ENCODE data around the gene DLGAP1. TPM values are rescaled to one million over a fixed set of nuclear protein-coding genes. Genes with fewer than 3 reads are reported as not detected.
A peak's percentile ranks its signal among the peaks of the same experiment; 100 is the strongest.

The DLGAP1 gene
- polyA plus RNA-seq, 1 donor from 2014 or later: 4.5 TPM

DNA sequence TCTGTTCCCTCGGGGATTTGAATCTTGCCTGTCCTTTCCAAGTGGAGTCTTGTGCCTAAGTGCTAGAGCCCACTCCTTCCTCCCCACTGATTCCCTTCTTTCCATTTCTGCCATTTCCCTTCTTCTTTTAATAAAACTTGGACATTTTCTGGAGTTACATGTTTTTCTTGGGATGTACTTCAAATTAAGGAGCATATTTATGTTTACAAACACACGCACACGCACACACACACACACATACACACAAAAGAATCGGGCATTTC is 850.9 kb downstream of the DLGAP1 start:
- Histone ChIP-seq H3K36me3 (ENCODE audit: insufficient read depth, low read length) (no peaks in the 10 kb centered on the region), H3K9me2 (ENCODE audit: insufficient read depth, low read length) (no peaks in the 10 kb centered on the region), H4K20me1 (ENCODE audit: insufficient read depth) (no peaks in the 10 kb centered on the region), H3K9me3 (ENCODE audit: low read length) (no peaks in the 10 kb centered on the region), H2AFZ (ENCODE audit: low read depth, low read length) (no peak overlapping the region), H3K27ac (ENCODE audit: low read length) (no peak overlapping the region), H3K9ac (ENCODE audit: low read length) (no peak overlapping the region), H3K79me2 (replicated peaks; ENCODE audit: insufficient read depth, low read length) (no peaks in the 10 kb centered on the region), H3F3A (ENCODE audit: insufficient read depth, low read length, poor library complexity, severe bottlenecking) (no peaks in the 10 kb centered on the region), H3K4me2 (ENCODE audit: low read length) (no peak overlapping the region), H3K27me3 (ENCODE audit: insufficient read depth, low read depth, low read length) (peaks cover 14% of the 10 kb centered on the region), H3K4me3 (ENCODE audit: low read length) (no peak overlapping the region)
- TF ChIP-seq MXI1 (conservative IDR thresholded peaks at IDR 0.05; ENCODE audit: poor library complexity, severe bottlenecking) (no peak), POLR2AphosphoS5 (IDR thresholded peaks at IDR 0.05) (no peak), EZH2 (IDR thresholded peaks at IDR 0.05; ENCODE audit: borderline replicate concordance, insufficient read depth, low read length, poor library complexity, severe bottlenecking) (no peak), RAD21 (conservative IDR thresholded peaks at IDR 0.05) (no peak), EP300 (conservative IDR thresholded peaks at IDR 0.05; ENCODE audit: poor library complexity, severe bottlenecking) (no peak), TAF1 (IDR thresholded peaks at IDR 0.05; ENCODE audit: low read depth) (no peak), SMC3 (conservative IDR thresholded peaks at IDR 0.05; ENCODE audit: poor library complexity) (no peak)
- TF ChIP-seq, protein P1, sequence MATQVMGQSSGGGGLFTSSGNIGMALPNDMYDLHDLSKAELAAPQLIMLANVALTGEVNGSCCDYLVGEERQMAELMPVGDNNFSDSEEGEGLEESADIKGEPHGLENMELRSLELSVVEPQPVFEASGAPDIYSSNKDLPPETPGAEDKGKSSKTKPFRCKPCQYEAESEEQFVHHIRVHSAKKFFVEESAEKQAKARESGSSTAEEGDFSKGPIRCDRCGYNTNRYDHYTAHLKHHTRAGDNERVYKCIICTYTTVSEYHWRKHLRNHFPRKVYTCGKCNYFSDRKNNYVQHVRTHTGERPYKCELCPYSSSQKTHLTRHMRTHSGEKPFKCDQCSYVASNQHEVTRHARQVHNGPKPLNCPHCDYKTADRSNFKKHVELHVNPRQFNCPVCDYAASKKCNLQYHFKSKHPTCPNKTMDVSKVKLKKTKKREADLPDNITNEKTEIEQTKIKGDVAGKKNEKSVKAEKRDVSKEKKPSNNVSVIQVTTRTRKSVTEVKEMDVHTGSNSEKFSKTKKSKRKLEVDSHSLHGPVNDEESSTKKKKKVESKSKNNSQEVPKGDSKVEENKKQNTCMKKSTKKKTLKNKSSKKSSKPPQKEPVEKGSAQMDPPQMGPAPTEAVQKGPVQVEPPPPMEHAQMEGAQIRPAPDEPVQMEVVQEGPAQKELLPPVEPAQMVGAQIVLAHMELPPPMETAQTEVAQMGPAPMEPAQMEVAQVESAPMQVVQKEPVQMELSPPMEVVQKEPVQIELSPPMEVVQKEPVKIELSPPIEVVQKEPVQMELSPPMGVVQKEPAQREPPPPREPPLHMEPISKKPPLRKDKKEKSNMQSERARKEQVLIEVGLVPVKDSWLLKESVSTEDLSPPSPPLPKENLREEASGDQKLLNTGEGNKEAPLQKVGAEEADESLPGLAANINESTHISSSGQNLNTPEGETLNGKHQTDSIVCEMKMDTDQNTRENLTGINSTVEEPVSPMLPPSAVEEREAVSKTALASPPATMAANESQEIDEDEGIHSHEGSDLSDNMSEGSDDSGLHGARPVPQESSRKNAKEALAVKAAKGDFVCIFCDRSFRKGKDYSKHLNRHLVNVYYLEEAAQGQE (IDR thresholded peaks at IDR 0.05; ENCODE audit: borderline replicate concordance): no peak
- TF ChIP-seq, protein P2, sequence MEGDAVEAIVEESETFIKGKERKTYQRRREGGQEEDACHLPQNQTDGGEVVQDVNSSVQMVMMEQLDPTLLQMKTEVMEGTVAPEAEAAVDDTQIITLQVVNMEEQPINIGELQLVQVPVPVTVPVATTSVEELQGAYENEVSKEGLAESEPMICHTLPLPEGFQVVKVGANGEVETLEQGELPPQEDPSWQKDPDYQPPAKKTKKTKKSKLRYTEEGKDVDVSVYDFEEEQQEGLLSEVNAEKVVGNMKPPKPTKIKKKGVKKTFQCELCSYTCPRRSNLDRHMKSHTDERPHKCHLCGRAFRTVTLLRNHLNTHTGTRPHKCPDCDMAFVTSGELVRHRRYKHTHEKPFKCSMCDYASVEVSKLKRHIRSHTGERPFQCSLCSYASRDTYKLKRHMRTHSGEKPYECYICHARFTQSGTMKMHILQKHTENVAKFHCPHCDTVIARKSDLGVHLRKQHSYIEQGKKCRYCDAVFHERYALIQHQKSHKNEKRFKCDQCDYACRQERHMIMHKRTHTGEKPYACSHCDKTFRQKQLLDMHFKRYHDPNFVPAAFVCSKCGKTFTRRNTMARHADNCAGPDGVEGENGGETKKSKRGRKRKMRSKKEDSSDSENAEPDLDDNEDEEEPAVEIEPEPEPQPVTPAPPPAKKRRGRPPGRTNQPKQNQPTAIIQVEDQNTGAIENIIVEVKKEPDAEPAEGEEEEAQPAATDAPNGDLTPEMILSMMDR (IDR thresholded peaks at IDR 0.05; ENCODE audit: poor library complexity, severe bottlenecking): no peak

DNA sequence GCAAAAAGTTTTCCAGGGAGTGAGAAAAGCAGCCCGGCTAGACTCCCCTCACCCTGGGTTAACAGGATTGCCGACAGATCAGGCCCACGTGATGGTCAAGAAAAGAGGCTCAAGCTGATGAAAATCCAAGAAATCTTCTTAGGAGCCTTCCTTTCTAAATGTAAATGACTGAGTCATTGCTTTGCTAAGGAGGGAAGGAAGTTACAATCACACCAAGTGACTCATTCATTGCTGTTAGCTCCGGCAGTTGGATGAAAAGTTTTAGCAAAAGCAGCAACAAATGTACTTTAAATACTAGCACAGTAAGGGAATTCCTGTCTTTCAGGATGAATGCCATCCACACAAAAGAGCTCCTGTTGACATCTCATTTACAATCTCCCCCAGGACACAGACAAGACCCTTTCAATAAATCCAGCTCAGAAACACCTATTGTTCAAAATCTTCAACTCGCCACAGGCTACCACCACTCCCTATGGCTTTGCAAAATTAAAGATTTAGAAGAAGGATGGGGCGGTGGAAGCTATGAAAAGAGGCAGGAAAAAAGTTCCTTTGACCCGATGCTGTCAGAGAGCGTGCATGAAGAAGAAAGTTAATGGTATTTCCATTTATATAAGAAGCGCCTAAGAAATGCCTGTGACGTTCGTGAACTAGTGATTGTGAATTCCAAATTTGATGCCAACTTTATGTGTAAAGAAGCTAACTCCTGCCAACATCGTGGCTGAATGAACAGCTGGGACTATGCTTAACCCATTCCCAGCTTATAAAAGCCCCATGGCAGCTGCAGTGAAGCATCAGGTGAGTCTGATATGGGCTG is 851.5 kb downstream of the DLGAP1 start:
- H3F3A ChIP-seq (ENCODE audit: insufficient read depth, low read length, poor library complexity, severe bottlenecking): no peaks in the 10 kb centered on the region

More for the DNA sequence above, 851.5 kb downstream of the DLGAP1 start:
- H3K4me3 ChIP-seq (ENCODE audit: low read length): peak overlapping the region; percentile 61
- no peak overlapping the region for H3K9ac ChIP-seq (ENCODE audit: low read length)
- no peaks in the 10 kb centered on the region for H3K79me2 ChIP-seq (replicated peaks; ENCODE audit: insufficient read depth, low read length)
- TF ChIP-seq, protein P1 (IDR thresholded peaks at IDR 0.05; ENCODE audit: borderline replicate concordance): no peak
- TF ChIP-seq SMC3 (conservative IDR thresholded peaks at IDR 0.05; ENCODE audit: poor library complexity): no peak
- no peak for TF ChIP-seq TAF1 (IDR thresholded peaks at IDR 0.05; ENCODE audit: low read depth)
- TF ChIP-seq EZH2 (IDR thresholded peaks at IDR 0.05; ENCODE audit: borderline replicate concordance, insufficient read depth, low read length, poor library complexity, severe bottlenecking): no peak
- no peak for TF ChIP-seq EP300 (conservative IDR thresholded peaks at IDR 0.05; ENCODE audit: poor library complexity, severe bottlenecking)
- no peak for TF ChIP-seq MXI1 (conservative IDR thresholded peaks at IDR 0.05; ENCODE audit: poor library complexity, severe bottlenecking)
- TF ChIP-seq, protein P2 (IDR thresholded peaks at IDR 0.05; ENCODE audit: poor library complexity, severe bottlenecking): no peak
- no peak for TF ChIP-seq POLR2AphosphoS5 (IDR thresholded peaks at IDR 0.05)
- no peak for TF ChIP-seq RAD21 (conservative IDR thresholded peaks at IDR 0.05)
- no peaks in the 10 kb centered on the region for H3K9me2 ChIP-seq (ENCODE audit: insufficient read depth, low read length)
- H3K9me3 ChIP-seq (ENCODE audit: low read length): no peaks in the 10 kb centered on the region
- H4K20me1 ChIP-seq (ENCODE audit: insufficient read depth): no peaks in the 10 kb centered on the region
- no peak overlapping the region for H2AFZ ChIP-seq (ENCODE audit: low read depth, low read length)
- H3K36me3 ChIP-seq (ENCODE audit: insufficient read depth, low read length): no peaks in the 10 kb centered on the region
- peak overlapping the region; percentile 45 for H3K4me2 ChIP-seq (ENCODE audit: low read length)
- peaks cover 14% of the 10 kb centered on the region for H3K27me3 ChIP-seq (ENCODE audit: insufficient read depth, low read depth, low read length)
- no peak overlapping the region for H3K27ac ChIP-seq (ENCODE audit: low read length)

Data from neural cell (in vitro differentiated cells).